HepG2 (cell line): ENCODE results near the gene CEACAM16. TPM values are rescaled to one million over a fixed set of nuclear protein-coding genes. Genes with fewer than 3 reads are reported as not detected.

Source experiments
- ATAC-seq: fragments of 200-7000 bp; cut with Tn5 transposase; 3 replicates; pipeline ENCODE4 v1.9.1; 2020; ENCODE audit warnings: mild to moderate bottlenecking, moderate library complexity
- BruUV-seq: library from RNA; stranded (reverse); fragments of 400-500 nt; replicated peaks from 2 replicates; lab custom pipeline; 2021; lab: Mats Ljungman, UMichigan
- CTCF ChIA-PET: fragments of 300-600 bp; formaldehyde crosslinking; extraction: SDS; loops from one replicate; lab custom pipeline; 2021; ENCODE audit warnings: low total read pairs, inconsistent platforms, low intra/inter-chr PET ratio; lab: Yijun Ruan, JAX
- POLR2A ChIA-PET: fragments of 350-600 bp; sonication (Branson Sonifier 250); formaldehyde crosslinking; loops from one replicate; lab custom pipeline; 2020; ENCODE audit warnings: antibody characterized with exemption, inconsistent platforms; lab: Yijun Ruan, JAX
- DNase-seq: peaks from one replicate; pipeline ENCODE4 v3.0.0-alpha.2; 2015; ENCODE audit warnings: low spot score
- FAIRE-seq: peaks from 3 replicates; lab custom pipeline; 2011; peaks lifted over from hg19 to GRCh38; lab: Jason Lieb, UNC
- H2AFZ ChIP-seq: one replicate; pipeline ENCODE4 v1.6.1; 2011; ENCODE audit warnings: low read length, inconsistent platforms
- H3K27ac ChIP-seq: fragments of 300-600 bp; 3 replicates; pipeline ENCODE4 v1.8.0; 2011; ENCODE audit warnings: mixed run types, mild to moderate bottlenecking, mixed read lengths, low read length, inconsistent platforms; ENCODE audit not compliant: insufficient read depth; ENCODE audit errors: extremely low read length
- H3K27me3 ChIP-seq, 2 experiments: fragments of 200-600 bp in 1 of 2; 2 replicates in 1 of 2; 3 replicates in 1 of 2; pipeline versions ENCODE4 v1.6.0 to v1.8.0; 2011; ENCODE audit warnings: low read length in 2 of 2, mild to moderate bottlenecking in 2 of 2, moderate library complexity in 2 of 2, inconsistent platforms in 1 of 2; ENCODE audit not compliant: insufficient read depth in 2 of 2, control insufficient read depth in 1 of 2
- H3K36me3 ChIP-seq, 2 experiments: fragments of 200-600 bp in 1 of 2; replicated peaks in 1 of 2; 2 replicates in 1 of 2; 3 replicates in 1 of 2; pipeline versions ENCODE4 v1.5.1 to v1.8.0; 2011; ENCODE audit warnings: low read length in 2 of 2, inconsistent platforms in 1 of 2; ENCODE audit not compliant: insufficient read depth in 2 of 2, control insufficient read depth in 1 of 2
- H3K4me1 ChIP-seq: 2 replicates; pipeline ENCODE4 v1.5.1; 2012; ENCODE audit warnings: low read length, inconsistent platforms; ENCODE audit not compliant: insufficient read depth
- H3K4me2 ChIP-seq: 2 replicates; pipeline ENCODE4 v1.6.0; 2011; ENCODE audit warnings: low read depth, low read length, inconsistent platforms
- H3K4me3 ChIP-seq, 3 experiments: fragments of 200-600 bp in 1 of 3; sonication (generic), shearing (Covaris generic) in 1 of 3; replicated peaks in 1 of 3; 2 replicates each; pipeline ENCODE4 v1.5.1; 2011 to 2016; ENCODE audit warnings: low read length in 3 of 3, inconsistent platforms in 2 of 3, low read depth in 2 of 3, mild to moderate bottlenecking in 2 of 3, control low read depth in 1 of 3, mixed read lengths in 1 of 3; ENCODE audit not compliant: insufficient read depth in 1 of 3
- H3K79me2 ChIP-seq: one replicate; pipeline ENCODE4 v1.6.1; 2011; ENCODE audit warnings: low read length, inconsistent platforms; ENCODE audit not compliant: insufficient read depth
- H3K9ac ChIP-seq: 2 replicates; pipeline ENCODE4 v1.6.0; 2011; ENCODE audit warnings: mild to moderate bottlenecking, low read depth, low read length, inconsistent platforms; ENCODE audit not compliant: insufficient read depth
- H3K9me3 ChIP-seq: 2 replicates; pipeline ENCODE4 v1.5.1; 2012; ENCODE audit warnings: mild to moderate bottlenecking, low read length
- H4K20me1 ChIP-seq: 2 replicates; pipeline ENCODE4 v1.6.0; 2011; ENCODE audit warnings: inconsistent platforms, mild to moderate bottlenecking, low read length, moderate library complexity; ENCODE audit not compliant: insufficient read depth
- ATF7 ChIP-seq, 2 experiments: fragments of 450-650 bp in 1 of 2; sonication (generic) in 1 of 2; formaldehyde crosslinking in 1 of 2; IDR thresholded peaks; 2 replicates each; pipeline versions ENCODE4 v1.4.0 to v1.6.1; 2016 to 2020; ENCODE audit warnings: antibody characterized with exemption in 1 of 2, mild to moderate bottlenecking in 1 of 2, missing genetic modification reagents in 1 of 2
- FOXK1 ChIP-seq: sonication (generic); formaldehyde crosslinking; IDR thresholded peaks from 2 replicates; pipeline ENCODE4 v1.4.0; 2020; ENCODE audit warnings: low read depth, missing genetic modification reagents, borderline replicate concordance
- NFIB ChIP-seq: sonication (generic); formaldehyde crosslinking; IDR thresholded peaks from 2 replicates; pipeline ENCODE4 v1.9.0; 2021; ENCODE audit warnings: missing genetic modification reagents, mild to moderate bottlenecking, borderline replicate concordance
- RXRA ChIP-seq: sonication (generic); formaldehyde crosslinking; IDR thresholded peaks from 2 replicates; pipeline ENCODE4 v1.5.1; 2020; ENCODE audit warnings: missing genetic modification reagents
- TCF12 ChIP-seq, 2 experiments: fragments of 450-650 bp in 1 of 2; sonication (generic) in 1 of 2; formaldehyde crosslinking in 1 of 2; IDR thresholded peaks; 2 replicates each; pipeline versions ENCODE4 v1.6.1 to v1.8.0; 2017 to 2022; ENCODE audit warnings: antibody characterized with exemption in 1 of 2, mild to moderate bottlenecking in 1 of 2, missing genetic modification reagents in 1 of 2, moderate library complexity in 1 of 2
- ZNF235 ChIP-seq: sonication (generic); formaldehyde crosslinking; IDR thresholded peaks from 2 replicates; pipeline ENCODE4 v1.8.1; 2023; ENCODE audit warnings: mild to moderate bottlenecking, missing genetic modification reagents, borderline replicate concordance
- ZNF274 ChIP-seq: sonication (generic); formaldehyde crosslinking; IDR thresholded peaks from 2 replicates; pipeline ENCODE4 v1.5.1; 2020; ENCODE audit warnings: mild to moderate bottlenecking, missing genetic modification reagents
- ZNF296 ChIP-seq: sonication (generic); formaldehyde crosslinking; conservative IDR thresholded peaks from 2 replicates; pipeline ENCODE4 v1.5.0; 2020; ENCODE audit warnings: mild to moderate bottlenecking, missing genetic modification reagents
- ZNF350 ChIP-seq: sonication (generic); formaldehyde crosslinking; IDR thresholded peaks from 2 replicates; pipeline ENCODE4 v1.4.0; 2020; ENCODE audit warnings: mild to moderate bottlenecking, low read depth, missing genetic modification reagents, borderline replicate concordance
- ZNF644 ChIP-seq: IDR thresholded peaks from 2 replicates; pipeline ENCODE4 v1.6.1; 2016; ENCODE audit warnings: low read depth
- ZNF7 ChIP-seq: IDR thresholded peaks from 2 replicates; pipeline ENCODE4 v1.6.1; 2016; ENCODE audit warnings: missing biosample characterization, missing genetic modification reagents
- WGBS: methylation state at CpG from one replicate; pipeline ENCODE4 v1.1.6; 2017; ENCODE audit warnings: low lambda C conversion rate; 5-methylcytosine and 5-hydroxymethylcytosine counted together
- in situ Hi-C: cut with HindIII; loops from 2 replicates; pipeline ENCODE4 v1.10.0; 2017; ENCODE audit warnings: low pct_unique_long_range_greater_than_20kb; ENCODE audit not compliant: extremely low pct_ligation_motif_present
- intact Hi-C: fragments of 100-400 bp; cut with micrococcal nuclease; formaldehyde crosslinking; loops from one replicate; pipeline ENCODE4 v1.10.0; 2022; ENCODE audit not compliant: unreplicated experiment
- polyA plus RNA-seq, 8 experiments: library from polyadenylated mRNA; depleted of rRNA in 3 of 8; stranded (reverse) in 7 of 8; unstranded in 1 of 8; fragments of >200 nt; fragmentation: Illumina TruSeq in 4 of 8; extraction: Trizol in 4 of 8; gene quantifications; 2 replicates each; pipeline versions ENCODE4 v1.2.1 to v1.2.3, GENCODE V29; 2011 to 2016; ENCODE audit warnings: low read depth in 4 of 8, missing spikeins in 1 of 8, mixed read lengths in 1 of 8; ENCODE audit not compliant: insufficient read depth in 1 of 8
- total RNA-seq, 5 experiments: library from RNA; depleted of rRNA; stranded (reverse); fragments of >200 nt; fragmentation: Illumina TruSeq; extraction: Trizol; gene quantifications; 2 replicates each; pipeline ENCODE4 v1.2.3, GENCODE V29; 2016; ENCODE audit warnings: low read depth in 1 of 5
- TF ChIP-seq, protein P1 (sequence below): sonication (generic); formaldehyde crosslinking; IDR thresholded peaks from 2 replicates; pipeline ENCODE4 v1.9.0; 2022; ENCODE audit warnings: missing genetic modification reagents, mild to moderate bottlenecking, borderline replicate concordance
- TF ChIP-seq, protein P2 (sequence below): sonication (generic); formaldehyde crosslinking; IDR thresholded peaks from 2 replicates; pipeline ENCODE4 v1.5.1; 2020; ENCODE audit warnings: missing genetic modification reagents, mild to moderate bottlenecking, borderline replicate concordance

Gene CEACAM16
- total and polyA plus RNA-seq, 2 of the 13 experiments (the other 11 are each of a cell fraction or from before 2014, with no cell fraction given), result not detected

DNA sequence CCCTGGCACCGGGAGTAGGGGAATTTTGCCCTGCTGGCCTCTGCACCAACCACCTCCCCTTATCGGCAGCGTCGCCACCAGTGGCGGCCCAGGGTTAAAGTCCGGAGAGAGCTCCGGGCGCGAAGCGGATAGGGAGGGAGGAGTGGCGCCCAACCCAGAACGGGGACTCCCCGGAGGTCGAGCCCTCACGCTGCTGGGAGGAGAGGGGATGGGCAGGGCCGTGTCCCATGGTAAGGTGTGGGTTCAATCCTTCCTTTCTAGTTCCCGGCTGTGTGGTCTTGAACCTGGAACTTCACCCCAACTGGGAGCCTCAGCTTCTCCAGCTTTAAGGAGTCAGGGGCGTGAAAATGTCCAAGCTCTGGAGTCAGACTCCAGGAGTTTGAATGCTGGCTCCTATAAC is 26.3 kb downstream of the CEACAM16 start (continued):
- TF ChIP-seq ZNF235, result no peak
- no peak; the same call in 1 of the 2 replicates for TF ChIP-seq RXRA
- no peak for TF ChIP-seq ATF7 (IDR thresholded peaks at IDR 0.05)
- no peak for TF ChIP-seq ATF7 (CRISPR knock-in tag; IDR thresholded peaks at IDR 0.05)
- peak; percentile 42; the same call in 1 of the 2 replicates for TF ChIP-seq ZNF644 (CRISPR knock-in tag)
- TF ChIP-seq ZNF350, result no peak; the same call in 1 of the 2 replicates
- no peak for TF ChIP-seq FOXK1
- TF ChIP-seq ZNF274, result no peak; the same call in none of the 2 replicates
- no peak for TF ChIP-seq NFIB

DNA sequence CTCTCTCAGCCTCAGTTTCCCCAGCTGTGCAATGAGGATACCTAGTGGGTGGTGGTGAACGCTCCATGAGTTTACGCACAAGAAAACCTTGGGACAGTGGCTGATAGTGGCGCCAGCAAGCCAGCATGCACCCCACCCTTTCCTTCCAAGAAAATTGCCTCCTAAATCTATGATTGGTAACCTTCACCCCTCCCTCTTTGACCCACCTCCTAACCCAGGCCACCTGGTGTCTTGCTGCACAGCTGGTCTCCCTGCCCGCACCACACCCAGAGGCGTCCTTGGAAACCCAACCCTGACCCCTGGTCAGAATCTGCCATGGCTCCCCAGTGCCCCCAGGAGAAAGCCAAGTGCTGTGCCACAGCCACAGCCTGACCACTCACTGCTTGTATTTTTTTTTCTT is 26.7 kb downstream of the CEACAM16 start:
- CTCF ChIA-PET, result interaction anchor here (3.5 kb wide), 1 partner anchor 45 kb away, joined by 50 read pairs; no protein-coding TSS in a partner anchor
- FAIRE-seq (no peak), ATAC-seq (no peak), DNase-seq (no peak)
- 68% methylated on average over 5 of the region's 5 CpGs for WGBS
- Histone ChIP-seq H3K4me1 (peaks cover 74% of the 10 kb centered on the region), H4K20me1 (no peaks in the 10 kb centered on the region), H3K4me3 (peak overlapping the region in 1 of 3 experiments; percentile 57; a peak in 2 of 6 replicates), H3K27ac (peak overlapping the region; percentile 71), H3K9me3 (no peaks in the 10 kb centered on the region), H3K9ac (peak overlapping the region; percentile 36; the same call in 1 of the 2 replicates), H3K36me3 (no peaks in the 10 kb centered on the region), H3K4me2 (peak overlapping the region; percentile 87), H2AFZ (no peak overlapping the region), H3K79me2 (no peaks in the 10 kb centered on the region), H3K27me3 (no peaks in the 10 kb centered on the region)
- intact Hi-C loops, result no loop called here
- no TSS peak for BruUV-seq
- TF ChIP-seq, protein P1, sequence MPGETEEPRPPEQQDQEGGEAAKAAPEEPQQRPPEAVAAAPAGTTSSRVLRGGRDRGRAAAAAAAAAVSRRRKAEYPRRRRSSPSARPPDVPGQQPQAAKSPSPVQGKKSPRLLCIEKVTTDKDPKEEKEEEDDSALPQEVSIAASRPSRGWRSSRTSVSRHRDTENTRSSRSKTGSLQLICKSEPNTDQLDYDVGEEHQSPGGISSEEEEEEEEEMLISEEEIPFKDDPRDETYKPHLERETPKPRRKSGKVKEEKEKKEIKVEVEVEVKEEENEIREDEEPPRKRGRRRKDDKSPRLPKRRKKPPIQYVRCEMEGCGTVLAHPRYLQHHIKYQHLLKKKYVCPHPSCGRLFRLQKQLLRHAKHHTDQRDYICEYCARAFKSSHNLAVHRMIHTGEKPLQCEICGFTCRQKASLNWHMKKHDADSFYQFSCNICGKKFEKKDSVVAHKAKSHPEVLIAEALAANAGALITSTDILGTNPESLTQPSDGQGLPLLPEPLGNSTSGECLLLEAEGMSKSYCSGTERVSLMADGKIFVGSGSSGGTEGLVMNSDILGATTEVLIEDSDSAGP (CRISPR knock-in tag), result 0 out of 2 replicates have a peak, but pooled peaks have one; percentile 9
- TF ChIP-seq TCF12 (IDR thresholded peaks at IDR 0.05), result no peak
- no peak for TF ChIP-seq TCF12 (CRISPR knock-in tag; IDR thresholded peaks at IDR 0.05)
- TF ChIP-seq ZNF296, result 0 out of 2 replicates have a peak, but pooled peaks have one; percentile 36
- TF ChIP-seq, protein P2, sequence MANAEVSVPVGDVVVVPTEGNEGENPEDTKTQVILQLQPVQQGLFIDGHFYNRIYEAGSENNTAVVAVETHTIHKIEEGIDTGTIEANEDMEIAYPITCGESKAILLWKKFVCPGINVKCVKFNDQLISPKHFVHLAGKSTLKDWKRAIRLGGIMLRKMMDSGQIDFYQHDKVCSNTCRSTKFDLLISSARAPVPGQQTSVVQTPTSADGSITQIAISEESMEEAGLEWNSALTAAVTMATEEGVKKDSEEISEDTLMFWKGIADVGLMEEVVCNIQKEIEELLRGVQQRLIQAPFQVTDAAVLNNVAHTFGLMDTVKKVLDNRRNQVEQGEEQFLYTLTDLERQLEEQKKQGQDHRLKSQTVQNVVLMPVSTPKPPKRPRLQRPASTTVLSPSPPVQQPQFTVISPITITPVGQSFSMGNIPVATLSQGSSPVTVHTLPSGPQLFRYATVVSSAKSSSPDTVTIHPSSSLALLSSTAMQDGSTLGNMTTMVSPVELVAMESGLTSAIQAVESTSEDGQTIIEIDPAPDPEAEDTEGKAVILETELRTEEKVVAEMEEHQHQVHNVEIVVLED, result 0 out of 2 replicates have a peak, but pooled peaks have one; percentile 4
- TF ChIP-seq ZNF7 (CRISPR knock-in tag), result no peak
- POLR2A ChIA-PET, result interaction anchor here (0.5 to 4.5 kb wide), 15 partner anchors 10 to 82 kb away, joined by 3 to 45 read pairs (median 5); partner anchors contain the start of gene BCL3
- in situ Hi-C loops, result no loop called here
